ENCODE measurements around the gene FCMR.

FCMR gene

DNA sequence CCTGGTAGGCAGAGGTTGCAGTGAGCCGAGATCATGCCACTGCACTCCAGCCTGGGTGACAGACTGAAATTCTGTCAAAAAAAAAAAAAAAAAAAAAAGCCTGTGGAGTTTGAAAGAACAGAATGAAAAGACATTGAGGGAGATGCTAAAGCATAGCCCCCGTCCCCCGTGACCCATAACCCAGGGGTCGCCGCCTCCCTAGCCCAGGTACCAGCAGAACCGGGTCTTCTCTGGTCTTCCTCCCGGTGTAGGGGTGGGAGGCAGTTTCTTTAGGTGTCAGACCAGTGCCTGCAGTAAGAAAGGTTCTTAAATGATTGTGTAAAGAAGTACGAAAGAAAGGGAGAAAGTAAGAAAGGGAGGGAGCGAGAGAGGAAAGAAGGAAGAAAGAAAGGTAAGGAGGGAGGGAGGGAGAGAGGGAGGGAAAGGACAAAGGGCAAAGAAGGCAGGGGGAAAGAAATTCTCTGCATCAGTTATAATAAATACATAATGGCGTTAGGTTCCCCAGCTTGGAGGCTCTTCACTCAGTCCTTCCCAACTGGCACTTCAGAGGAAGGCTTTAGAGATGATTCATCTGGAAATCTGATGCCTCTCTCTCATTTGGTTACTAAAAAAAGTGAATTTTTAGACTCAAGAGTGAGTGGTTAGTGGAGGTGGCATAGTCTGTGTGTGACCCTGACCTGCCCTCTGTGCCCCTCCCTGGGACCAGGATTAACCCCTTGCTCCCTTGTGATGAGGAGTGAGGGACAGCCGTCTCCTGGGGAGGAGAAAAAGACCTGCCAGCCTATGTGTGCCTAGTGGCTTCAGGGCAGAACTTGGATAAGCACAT lies 23.4 kb downstream of the FCMR start:
- no peak for DNase-seq

GRCh38 chr1:206897175-206897574 lies 24.6 kb downstream of the FCMR start, which contains the start of gene IL24:
TSS of gene IL24 (plus strand) at chr1:206897443. CDS start at chr1:206897833, 390 bp downstream.
- no peak for DNase-seq

DNA sequence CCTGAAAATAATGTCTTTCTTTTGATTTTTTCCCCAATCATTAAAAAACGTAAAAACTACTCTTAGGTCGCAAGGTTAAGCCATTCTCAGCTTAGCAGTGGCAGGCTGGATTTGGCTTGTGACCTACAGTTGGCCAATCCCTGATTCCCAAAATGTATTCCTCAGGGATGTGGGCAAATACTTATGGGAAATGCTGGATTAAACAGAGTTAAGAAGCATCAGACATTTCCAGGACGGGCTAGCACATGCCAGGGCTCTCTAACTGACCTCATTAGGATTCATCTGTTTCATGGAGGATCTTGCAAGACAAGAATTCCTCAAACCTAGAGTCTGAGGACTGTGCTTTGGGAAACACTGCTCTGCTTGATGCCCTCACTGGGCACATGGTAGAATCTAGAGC lies 25.5 kb downstream of the FCMR start:
- no peak for DNase-seq

DNA sequence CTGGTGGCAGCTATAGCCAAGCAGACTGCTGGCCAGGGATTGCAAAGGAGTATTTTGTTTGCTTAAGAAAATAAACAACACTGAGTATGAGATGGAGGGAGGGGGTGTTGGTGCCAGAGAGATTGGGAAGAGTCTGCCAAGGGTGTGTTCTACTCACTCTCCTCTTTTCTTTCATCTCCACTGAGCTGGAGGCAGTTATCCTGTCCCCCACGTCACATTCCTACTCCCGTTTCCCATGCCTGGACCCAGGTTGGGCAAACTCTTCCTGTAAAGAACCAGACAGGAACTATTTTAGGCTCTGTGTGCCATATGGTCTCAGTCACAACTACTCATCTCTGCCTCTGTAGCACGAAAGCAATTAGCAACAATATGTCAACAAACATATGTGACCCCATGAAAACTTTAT lies 25.9 kb downstream of the FCMR start:
- DNase-seq: no peak

DNA sequence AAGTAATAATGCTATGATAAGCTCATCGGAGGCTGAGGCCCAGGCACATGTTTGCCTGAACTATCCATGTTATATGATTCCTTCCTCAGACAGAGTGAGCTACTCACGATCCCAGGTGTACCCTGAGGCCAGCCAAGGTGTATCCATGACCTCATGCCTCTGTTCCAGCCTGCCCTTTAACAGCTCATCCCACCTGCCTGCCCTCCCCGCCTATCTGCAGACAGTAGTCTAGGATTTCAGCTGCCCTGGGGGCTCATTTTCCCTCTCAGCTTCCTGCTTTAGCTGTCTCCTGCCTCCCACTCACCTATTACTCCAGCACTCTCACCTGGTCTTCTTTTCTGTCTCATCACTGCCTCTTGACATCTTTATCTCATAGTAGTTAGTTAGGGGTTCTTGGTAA lies 26.4 kb downstream of the FCMR start:
- DNase-seq: no peak

DNA sequence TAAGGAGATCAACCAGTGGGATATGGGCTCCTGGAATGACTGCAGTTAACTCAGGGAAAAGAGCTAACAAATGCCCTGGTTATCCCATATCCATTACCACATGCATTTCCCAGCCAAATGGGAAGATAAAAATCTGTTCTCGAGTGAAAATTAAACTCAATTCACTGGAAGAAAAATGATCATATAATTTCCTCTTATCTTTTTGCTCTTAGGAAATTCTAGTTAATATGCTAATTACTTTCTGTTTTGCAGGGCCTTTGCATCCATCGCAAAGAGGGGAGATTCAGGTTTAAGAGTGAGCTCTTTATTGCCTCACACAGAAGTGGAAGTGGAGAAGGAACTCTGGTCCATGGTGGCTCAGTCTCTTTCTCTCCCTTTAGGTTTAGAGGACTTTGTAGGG lies 28.4 kb downstream of the FCMR start:
- no peak for DNase-seq

- DNase-seq: no peak
Measured at GRCh38 chr1:206892351-206892984, 29.3 kb downstream of the FCMR start.

DNA sequence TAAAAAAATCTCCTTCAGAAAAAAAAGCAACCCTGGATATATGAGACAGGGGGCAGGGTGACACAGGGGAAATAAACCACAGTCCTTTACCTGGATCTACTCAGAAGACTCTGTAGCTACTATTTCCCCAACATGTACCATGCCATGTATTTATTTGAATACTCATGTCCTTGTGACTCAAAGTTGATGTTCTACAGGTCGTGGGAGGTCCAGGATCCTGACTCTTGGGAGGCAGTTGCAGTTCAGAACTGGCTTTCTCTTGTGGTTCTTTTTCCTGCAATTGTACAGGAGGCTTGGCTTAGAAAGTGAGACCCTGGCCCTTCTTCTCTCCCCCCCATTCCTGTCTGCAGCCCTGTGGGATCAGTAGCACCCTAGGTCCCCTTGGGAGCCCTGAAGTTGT lies 30.3 kb downstream of the FCMR start:
- DNase-seq: no peak

DNA sequence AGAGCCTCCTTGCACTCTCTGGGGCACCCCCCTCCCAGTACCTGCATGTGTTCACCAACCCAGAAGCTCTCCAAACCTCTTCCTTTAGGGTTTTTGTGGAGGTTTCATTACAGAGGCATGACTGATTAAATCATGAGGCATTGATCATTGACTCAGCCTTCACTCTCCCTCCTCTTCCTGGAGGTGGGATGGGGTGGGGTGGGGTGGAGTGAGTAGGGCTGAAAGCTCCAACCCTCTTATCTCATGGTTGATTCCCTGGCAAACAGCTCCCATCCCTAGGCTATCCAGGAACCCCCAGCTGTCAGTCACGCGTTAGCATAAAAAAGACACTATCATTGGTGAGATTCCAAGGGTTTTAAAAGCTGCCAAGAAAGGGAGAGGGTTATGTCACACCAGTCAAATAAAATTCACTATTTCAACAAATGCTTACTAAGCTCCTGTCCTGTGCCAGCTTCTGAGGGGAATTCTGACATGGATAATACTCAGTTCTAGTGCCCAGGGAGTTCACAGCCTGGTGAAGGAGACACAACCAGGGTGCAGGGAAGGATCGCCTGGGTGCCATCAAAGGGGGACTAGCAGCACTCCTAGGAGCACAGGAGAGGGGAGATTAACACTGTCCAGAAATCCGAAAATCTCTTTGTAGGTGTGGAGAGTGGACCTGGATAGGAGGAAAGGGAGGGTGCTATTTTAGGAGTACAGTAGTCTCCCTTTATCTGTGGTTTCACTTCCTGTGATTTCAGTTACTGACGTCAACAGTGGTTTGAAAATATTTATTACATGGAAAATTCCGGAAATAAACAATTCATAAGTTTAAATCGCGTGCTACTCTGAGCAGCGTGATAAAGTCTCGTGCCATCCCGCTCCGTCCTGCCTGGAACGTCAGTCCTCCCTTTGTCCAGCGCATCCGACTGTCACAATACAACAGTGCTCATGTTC lies 31.3 kb downstream of the FCMR start:
- no peak for DNase-seq

DNA sequence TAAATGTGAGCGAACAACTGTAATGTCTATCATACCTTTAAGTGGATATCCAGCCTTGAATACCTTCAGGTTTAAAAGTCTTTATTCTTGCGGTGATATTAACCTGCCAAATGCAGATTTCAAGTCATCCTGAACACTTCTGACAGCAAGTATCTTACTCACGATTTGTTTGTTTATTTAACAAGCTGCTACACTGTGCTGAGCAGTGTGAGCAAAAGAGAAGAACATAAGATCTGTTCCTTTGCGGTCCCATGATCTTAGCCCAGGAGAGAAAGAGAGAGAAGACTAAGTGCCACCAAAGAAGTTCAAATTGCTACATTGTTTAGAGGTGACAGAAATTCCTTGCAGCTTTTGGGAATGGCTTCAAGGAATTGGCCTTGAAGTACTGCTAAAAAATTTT lies 34.0 kb downstream of the FCMR start:
- DNase-seq: no peak

DNA sequence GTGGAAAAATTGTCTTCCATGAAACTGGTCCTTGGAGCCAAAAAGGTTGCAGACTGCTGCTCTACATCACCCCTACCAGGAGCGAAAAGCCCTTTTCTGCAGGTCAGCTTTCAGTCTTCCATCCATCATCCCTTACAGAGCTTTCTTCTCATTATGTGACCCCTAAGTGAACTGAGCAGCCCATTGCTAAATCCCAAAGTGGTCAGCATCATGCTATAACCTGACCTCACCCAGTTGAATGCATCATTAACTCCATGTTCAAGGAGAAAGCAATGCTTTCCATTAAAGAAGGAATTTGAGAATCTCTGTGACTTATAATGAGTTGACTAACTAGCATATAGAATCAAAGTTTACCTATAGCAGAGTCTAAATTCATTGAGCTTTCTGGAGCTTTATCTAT lies 34.9 kb downstream of the FCMR start:
- no peak for DNase-seq

DNA sequence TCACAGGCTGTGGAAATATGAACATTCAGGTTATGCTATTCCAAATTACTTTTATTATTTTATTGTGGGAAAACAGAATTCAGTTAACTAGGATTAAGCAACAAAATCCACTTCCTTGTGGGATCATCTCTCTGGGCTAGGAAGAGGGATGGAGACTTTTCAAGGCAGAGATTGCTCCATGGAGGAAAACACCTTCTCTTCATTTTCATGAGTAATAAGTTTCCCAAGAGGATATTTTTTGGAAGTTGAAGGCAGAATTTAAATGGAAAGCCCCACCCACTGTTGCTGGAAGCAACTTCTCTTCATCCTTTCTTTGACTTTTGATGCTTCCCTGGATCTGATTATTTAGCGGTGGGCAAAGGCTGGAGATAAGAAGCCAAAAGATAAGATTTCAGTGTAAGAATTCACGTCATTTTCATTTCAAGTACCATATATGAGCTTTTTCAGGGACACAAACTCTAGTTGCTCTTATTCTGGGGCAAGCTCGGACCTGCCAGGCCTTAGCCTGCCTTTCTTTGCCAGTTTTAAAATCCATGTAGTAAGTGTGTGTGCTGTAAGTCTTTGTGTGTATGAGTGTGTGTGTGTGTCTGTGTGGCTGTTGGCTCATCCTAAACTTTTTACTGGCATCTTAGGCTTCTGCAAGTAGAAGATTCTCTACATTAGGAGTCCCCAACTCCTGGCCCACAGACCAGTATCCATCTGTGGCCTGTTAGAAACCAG lies 36.2 kb downstream of the FCMR start:
- no peak for DNase-seq

- no peak for DNase-seq
Measured at GRCh38 chr1:206883876-206884275, 37.9 kb downstream of the FCMR start.

GRCh38 chr1:206883160-206883559 lies 38.6 kb downstream of the FCMR start:
- DNase-seq: no peak

GRCh38 chr1:206882555-206882954 lies 39.2 kb downstream of the FCMR start:
- DNase-seq: no peak

DNA sequence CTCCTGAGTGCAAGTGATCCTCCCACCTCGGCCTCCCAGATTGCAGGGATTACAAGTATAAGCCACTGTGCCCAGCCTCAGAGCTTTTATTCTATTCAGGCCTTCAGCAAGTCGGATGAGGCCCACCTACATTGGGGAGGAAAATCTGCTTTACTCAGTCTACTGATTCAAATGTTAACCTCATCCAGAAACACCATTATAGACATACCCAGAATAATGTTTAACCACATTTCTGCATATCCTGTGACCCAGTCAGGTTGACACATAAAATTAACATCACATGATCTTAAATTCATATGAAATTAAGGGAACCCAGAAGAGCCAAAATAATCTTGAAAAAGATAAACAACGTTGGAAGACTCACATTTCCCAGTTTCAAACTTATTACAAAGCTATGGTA lies 41.4 kb downstream of the FCMR start:
- no peak for DNase-seq

DNA sequence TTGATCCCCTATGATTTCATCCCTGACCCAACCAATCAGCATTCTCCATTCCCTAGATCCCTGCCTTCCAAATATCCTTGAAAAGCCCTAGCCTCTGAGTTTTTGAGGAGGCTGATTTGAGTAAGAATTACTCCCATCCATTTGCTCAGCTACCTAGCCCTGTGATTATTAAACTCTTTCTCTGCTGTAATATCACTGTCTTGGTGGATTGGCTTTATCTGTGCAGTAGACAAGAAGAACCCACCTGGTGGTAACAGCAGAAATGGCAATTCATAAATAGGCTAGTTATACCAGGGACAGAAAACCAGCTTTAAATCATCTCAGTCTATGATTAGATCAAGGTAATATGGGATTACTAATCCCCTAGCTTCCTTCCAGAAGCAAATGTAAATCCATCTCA lies 43.3 kb downstream of the FCMR start:
- DNase-seq: no peak

DNA sequence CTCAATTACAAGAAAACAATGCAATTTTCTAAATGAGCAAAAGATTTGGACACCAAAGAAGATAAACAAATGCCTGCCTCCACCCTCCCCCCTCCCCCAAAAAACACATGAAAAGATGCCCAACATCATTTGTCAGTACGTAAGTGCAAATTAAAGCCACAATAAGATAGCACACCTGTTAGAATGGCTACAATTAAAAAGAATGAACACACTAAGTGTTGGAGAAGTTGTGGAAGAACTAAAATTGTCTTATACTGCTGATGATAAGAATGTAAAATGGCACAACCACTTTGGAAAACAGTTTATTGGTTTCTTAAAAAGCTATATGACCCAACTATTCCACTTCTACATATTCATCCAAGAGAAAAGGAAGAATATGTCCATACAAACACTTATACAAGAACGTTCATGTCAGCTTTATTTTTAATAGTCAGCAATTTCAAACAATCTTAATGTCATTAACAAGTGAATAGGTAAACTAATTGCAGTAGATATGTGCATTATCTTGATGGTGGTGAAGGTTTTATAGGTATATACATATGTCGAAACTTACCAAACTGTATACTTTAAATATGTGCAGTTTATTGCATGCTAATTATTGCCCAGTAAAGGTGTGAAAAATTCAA lies 45.9 kb downstream of the FCMR start:
- DNase-seq: no peak

- DNase-seq: no peak
Measured at GRCh38 chr1:206873603-206874188, 48.0 kb downstream of the FCMR start.

DNA sequence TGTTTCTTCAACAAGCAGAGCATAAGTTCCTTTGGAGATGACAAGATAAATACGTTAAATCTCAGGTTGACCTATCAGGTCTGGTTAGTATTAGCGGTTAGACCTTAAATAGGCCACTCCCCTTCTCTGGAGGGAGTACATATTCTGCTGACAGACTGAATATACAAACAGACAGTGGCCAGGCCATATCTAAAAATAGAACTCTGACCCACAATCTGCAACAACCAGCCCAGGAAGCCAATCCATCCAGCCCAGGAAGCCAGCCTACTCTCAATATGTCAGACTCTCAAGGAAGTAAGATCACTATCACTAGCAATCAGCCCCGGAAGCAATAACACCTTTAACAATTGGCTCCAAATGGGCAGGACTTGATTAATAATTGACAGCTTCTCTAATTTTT lies 49.6 kb downstream of the FCMR start:
- no peak for DNase-seq

DNA sequence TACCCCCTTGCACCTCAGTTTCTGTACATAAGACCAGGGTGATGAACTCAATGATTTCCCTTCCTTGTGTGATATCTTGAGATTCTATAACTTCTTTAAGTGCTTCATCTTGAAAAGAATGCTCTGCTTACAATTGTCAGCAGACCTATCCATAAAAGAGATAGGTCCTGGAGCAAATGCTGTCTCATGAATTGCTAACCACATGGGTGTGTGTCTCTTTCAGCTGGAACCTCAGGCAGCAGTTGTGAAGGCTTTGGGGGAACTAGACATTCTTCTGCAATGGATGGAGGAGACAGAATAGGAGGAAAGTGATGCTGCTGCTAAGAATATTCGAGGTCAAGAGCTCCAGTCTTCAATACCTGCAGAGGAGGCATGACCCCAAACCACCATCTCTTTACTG lies 53.5 kb downstream of the FCMR start:
- DNase-seq: no peak

GRCh38 chr1:206867716-206868115 lies 54.0 kb downstream of the FCMR start:
- DNase-seq: no peak

All from SHP77 treated with DMSO at 0.1 percent for 48 hours (cell line).